ENCODE results near the gene GREM2.

Gene GREM2

GRCh38 chr1:240499012-240499411 is 112.9 kb downstream of the GREM2 start:
- no peak for DNase-seq (ENCODE audit: low read depth)

GRCh38 chr1:240498335-240498734 is 113.6 kb downstream of the GREM2 start:
- no peak for DNase-seq (ENCODE audit: low read depth)

DNA sequence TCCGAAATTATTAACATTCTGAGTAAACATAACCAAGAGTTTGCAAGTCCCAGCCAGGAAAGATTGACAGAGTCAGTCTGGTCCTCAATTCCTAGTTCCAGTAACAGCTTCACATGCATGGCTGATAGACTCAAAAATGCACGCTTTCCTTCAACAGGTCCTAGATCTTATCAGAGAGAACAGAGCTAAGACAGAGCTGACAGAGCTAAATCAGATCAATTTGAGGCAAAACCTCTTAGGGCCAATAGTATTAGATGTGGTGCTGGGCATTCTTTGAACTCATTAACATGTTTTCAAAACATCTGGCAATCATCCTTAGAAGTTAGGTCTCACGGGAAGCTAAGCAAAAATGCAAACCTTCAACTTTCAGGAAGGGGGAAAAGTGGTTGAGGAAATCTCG is 114.0 kb downstream of the GREM2 start:
- DNase-seq (ENCODE audit: low read depth): no peak

DNA sequence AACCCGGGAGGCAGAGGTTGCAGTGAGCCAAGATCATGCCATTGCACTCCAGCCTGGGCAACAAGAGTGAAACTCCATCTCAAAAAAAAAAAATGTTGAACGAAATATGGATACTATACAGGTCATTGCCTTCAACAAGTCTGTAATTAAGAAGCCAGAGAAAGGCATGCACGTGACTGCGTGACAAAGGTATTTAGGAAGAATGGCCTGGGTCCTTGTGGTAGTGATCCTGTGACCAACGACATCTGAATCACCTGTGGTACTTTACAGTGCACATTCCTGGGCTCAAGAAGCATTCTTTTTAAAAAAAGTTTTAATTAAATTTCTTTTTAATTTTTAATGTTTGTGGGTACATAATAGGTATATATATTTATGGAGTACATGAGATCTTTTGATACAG is 115.0 kb downstream of the GREM2 start:
- DNase-seq (ENCODE audit: low read depth): no peak

DNA sequence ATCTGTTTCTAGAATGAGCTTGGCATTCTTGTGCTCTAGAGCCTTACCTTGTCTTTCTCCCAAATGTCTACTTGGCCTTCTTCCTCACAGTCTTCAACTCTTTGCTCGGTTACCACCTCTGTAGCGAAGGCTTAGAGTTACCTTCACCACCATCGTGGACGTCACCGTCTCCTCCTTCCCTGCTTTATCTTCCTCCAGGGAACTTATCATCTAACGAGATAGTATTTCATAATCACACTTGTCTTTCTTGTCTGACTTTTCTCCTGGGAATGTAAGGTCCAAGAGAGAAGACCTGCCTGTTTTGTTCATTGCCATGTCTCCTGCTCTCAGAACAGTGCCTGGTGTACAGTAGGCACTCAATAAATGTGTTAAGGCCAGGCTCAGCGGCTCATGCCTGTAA is 115.6 kb downstream of the GREM2 start:
- no peak for DNase-seq (ENCODE audit: low read depth)

DNA sequence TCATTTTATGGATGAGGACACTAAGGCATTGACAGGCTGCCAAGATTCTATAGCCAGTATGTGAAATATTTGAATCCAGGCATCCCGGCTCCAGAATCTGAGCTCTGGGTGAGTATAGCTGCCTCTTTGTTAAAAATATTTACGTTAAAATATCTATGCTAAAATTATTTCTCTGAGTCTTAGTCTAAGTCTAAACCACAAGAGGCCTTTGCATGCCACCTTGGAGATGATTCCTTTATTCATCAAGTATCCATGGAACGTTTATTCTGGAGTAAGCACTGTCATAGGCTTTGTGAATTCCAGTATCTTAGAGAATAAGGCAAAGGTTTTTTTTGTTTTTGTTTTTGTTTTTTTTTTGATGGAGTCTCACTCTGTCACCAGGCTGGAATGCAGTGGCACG is 116.4 kb downstream of the GREM2 start:
- DNase-seq (ENCODE audit: low read depth): no peak

GRCh38 chr1:240492832-240493440 is 119.0 kb downstream of the GREM2 start:
- peak; percentile 3 for DNase-seq (ENCODE audit: low read depth)

DNA sequence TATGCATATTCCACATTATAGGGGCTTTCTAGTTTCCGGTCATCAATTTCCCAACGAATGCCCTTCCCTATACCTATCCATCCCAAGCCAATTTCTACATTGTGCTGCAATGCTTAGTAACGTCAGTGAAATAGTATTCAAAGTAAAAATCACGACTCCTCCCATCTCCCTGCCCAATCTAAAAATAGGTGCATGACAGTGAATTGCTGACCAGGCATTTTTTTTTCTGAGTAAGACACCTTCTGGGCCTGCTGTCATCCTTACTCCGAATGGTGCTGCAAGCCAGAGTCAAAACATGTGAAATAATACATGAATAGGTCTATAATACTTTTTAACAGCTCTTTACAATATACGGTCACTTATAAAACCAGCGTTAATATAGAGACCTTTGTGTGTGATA is 120.2 kb downstream of the GREM2 start:
- no peak for DNase-seq (ENCODE audit: low read depth)

GRCh38 chr1:240491156-240491555 is 120.8 kb downstream of the GREM2 start:
- DNase-seq (ENCODE audit: low read depth): no peak

DNA sequence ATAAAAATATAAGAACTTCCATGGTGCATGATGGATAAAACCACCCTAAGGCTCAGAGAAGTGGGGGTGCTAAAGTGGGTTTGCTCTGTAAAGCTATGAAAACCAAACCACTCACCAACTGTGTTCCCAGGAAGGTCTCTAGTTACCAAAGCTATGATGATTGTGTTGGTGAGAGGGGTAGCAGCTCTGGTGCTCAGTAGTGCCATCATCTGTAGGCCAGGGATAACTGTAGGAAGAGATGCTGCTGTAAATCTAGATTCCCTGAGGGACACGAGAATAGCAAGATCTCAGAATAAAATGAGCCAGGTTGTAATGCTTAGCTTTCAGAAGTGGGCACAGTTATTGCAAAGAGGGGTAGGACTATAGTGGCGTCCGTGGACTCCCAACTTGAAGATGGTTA is 124.5 kb downstream of the GREM2 start:
- DNase-seq (ENCODE audit: low read depth): no peak

DNA sequence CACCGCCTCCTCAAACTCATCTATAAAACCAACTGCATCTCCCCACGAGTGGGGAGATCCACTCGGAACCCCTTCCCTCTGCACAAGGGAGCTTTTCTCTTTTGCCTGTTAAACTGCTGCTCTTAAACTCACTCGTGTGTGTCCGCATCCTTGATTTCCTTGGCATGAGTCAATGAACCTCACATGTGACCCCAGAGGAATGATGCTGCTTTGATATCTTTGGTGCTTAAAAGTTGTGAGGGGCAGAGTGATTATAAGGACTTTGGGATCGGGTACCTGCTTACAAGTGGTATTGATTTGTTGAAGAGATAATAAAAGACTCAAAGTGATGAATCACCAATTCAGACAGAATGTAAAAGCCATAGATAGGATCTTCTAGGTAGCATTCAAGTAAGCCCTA is 125.3 kb downstream of the GREM2 start:
- DNase-seq (ENCODE audit: low read depth): no peak

- no peak for DNase-seq (ENCODE audit: low read depth)
Measured at GRCh38 chr1:240484804-240485443, 127.0 kb downstream of the GREM2 start.

GRCh38 chr1:240478536-240478935 is 133.4 kb downstream of the GREM2 start:
- no peak for DNase-seq (ENCODE audit: low read depth)

- no peak for DNase-seq (ENCODE audit: low read depth)
Measured at GRCh38 chr1:240475832-240476231, 136.1 kb downstream of the GREM2 start.

GRCh38 chr1:240474133-240474614 is 137.8 kb downstream of the GREM2 start:
- no peak for DNase-seq (ENCODE audit: low read depth)

GRCh38 chr1:240468656-240469055 is 143.3 kb downstream of the GREM2 start:
- no peak for DNase-seq (ENCODE audit: low read depth)

GRCh38 chr1:240467895-240468294 is 144.1 kb downstream of the GREM2 start:
- DNase-seq (ENCODE audit: low read depth): no peak

DNA sequence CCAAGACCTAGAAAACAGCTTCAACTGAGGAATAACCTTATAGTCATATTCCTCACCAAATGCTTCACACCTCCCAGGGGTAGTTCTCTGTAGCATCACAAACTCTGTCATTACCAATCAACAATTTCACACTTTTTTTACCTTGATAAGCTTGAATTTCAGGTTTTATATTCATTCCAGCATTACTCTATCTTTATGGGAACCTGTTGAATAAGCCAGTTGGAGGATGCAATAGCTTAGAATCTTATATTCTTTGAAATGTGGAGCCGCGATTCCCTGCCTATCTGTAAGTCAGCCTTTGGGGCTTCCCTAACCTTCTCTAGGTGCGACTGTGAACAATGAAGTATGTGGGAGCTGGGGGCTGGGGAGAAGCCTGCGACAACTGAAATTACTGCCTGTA is 145.4 kb downstream of the GREM2 start:
- no peak for DNase-seq (ENCODE audit: low read depth)

GRCh38 chr1:240465531-240465940 is 146.4 kb downstream of the GREM2 start:
- DNase-seq (ENCODE audit: low read depth): no peak

GRCh38 chr1:240464099-240464498 is 147.9 kb downstream of the GREM2 start:
- no peak for DNase-seq (ENCODE audit: low read depth)

- DNase-seq (ENCODE audit: low read depth): no peak
Measured at GRCh38 chr1:240462766-240463395, 149.1 kb downstream of the GREM2 start.

- no peak for DNase-seq (ENCODE audit: low read depth)
Measured at GRCh38 chr1:240462277-240462676, 149.7 kb downstream of the GREM2 start.

GRCh38 chr1:240457203-240457602 is 154.8 kb downstream of the GREM2 start:
- DNase-seq (ENCODE audit: low read depth): no peak

Measured in activated T-cell treated with anti-CD3 and anti-CD28 coated beads for 48 hours (primary cell).